RWPE2 (cell line): Measurements from ENCODE around the gene DCTN5.

Experiments
- ATAC-seq: fragments of 200-7000 bp; cut with Tn5 transposase; 3 replicates; pipeline ENCODE4 v1.9.1; 2021; ENCODE audit warnings: low read depth
- DNase-seq: peaks from one replicate; pipeline ENCODE4 v3.0.0-alpha.2; 2020; ENCODE audit warnings: low spot score
- H3K27ac ChIP-seq: fragments of 450-650 bp; 2 replicates; pipeline ENCODE4 v1.5.1; 2017; ENCODE audit warnings: mild to moderate bottlenecking; ENCODE audit not compliant: poor library complexity, severe bottlenecking
- H3K27me3 ChIP-seq: fragments of 250-450 bp; sonication (Bioruptor Pico); 2 replicates; pipeline ENCODE4 v1.5.1; 2021; ENCODE audit warnings: mild to moderate bottlenecking, moderate library complexity; ENCODE audit not compliant: insufficient read depth, poor library complexity, severe bottlenecking
- H3K36me3 ChIP-seq: fragments of 250-450 bp; sonication (Bioruptor Pico); 2 replicates; pipeline ENCODE4 v1.5.1; 2020; ENCODE audit warnings: low read depth, mild to moderate bottlenecking, moderate library complexity
- H3K4me1 ChIP-seq: fragments of 250-450 bp; sonication (Bioruptor Pico); 2 replicates; pipeline ENCODE4 v1.5.1; 2021; ENCODE audit warnings: mild to moderate bottlenecking, moderate library complexity; ENCODE audit not compliant: insufficient read depth, poor library complexity, severe bottlenecking
- H3K4me3 ChIP-seq: fragments of 250-450 bp; sonication (Bioruptor Pico); 2 replicates; pipeline ENCODE4 v1.5.1; 2021; ENCODE audit warnings: mild to moderate bottlenecking, moderate library complexity; ENCODE audit not compliant: severe bottlenecking
- H3K9me3 ChIP-seq: fragments of 250-450 bp; sonication (Bioruptor Pico); 2 replicates; pipeline ENCODE4 v1.5.1; 2021; ENCODE audit warnings: mild to moderate bottlenecking, moderate library complexity; ENCODE audit not compliant: severe bottlenecking
- TF ChIP-seq, protein P1 (sequence below): fragments of 450-650 bp; IDR thresholded peaks from one replicate; pipeline ENCODE4 v1.5.1; 2017; ENCODE audit warnings: mild to moderate bottlenecking, moderate library complexity; ENCODE audit not compliant: poor library complexity, severe bottlenecking

DCTN5 gene

DNA sequence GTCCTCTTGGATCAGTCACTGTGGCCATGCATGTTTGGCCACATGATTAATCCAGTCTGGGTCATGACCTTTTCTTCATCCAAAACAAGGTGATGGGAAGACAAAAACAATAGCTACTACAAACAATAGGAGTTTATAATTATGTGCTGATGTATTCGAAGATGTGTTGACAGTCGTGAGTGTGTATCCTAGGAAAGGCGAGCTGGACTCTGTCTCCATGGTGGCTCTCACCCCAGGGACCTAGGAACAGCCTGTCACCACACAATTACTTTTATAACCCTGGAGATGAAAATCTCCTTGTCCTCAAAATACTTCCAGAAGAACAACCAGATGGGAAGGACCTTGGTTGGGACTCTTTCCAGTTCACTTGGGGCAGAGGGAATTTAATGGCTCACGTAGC, 27.6 kb downstream of the DCTN5 start:
- TF ChIP-seq, protein P1, sequence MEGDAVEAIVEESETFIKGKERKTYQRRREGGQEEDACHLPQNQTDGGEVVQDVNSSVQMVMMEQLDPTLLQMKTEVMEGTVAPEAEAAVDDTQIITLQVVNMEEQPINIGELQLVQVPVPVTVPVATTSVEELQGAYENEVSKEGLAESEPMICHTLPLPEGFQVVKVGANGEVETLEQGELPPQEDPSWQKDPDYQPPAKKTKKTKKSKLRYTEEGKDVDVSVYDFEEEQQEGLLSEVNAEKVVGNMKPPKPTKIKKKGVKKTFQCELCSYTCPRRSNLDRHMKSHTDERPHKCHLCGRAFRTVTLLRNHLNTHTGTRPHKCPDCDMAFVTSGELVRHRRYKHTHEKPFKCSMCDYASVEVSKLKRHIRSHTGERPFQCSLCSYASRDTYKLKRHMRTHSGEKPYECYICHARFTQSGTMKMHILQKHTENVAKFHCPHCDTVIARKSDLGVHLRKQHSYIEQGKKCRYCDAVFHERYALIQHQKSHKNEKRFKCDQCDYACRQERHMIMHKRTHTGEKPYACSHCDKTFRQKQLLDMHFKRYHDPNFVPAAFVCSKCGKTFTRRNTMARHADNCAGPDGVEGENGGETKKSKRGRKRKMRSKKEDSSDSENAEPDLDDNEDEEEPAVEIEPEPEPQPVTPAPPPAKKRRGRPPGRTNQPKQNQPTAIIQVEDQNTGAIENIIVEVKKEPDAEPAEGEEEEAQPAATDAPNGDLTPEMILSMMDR, result no peak
- no peak for ATAC-seq

DNA sequence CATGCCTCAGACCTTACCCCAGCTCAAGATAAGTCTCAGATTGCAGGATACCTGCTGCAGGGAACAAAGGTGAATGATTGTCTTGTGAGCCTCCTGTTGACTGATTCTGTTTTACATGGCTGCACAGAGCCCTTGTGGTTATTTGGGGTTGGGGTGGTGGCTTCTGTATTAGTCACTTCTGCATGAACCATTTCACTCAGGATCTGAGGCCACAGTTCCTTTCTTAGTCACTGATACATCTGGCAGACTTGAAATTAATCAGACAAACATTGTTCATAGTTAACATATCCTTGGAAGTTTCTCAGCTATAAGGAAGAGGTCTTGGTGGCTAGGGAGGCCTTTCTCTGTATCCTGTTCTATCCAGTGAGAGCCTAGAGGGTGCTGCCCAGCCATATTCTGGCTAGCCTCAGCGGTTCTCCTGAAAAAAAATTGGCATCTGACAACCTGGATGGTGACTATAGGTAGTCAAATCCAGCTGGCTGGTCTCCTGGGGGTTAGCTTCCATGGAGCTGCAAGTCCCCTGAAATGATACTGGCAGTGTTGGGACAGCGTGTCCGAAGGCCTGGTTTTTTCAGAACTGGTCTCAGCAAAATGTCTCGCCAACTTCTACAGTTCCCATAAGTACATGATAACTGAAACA, 29.0 kb downstream of the DCTN5 start:
- TF ChIP-seq, protein P1, result no peak
- Histone ChIP-seq H3K27me3 (no peaks in the 10 kb centered on the region), H3K4me3 (no peak overlapping the region), H3K4me1 (no peaks in the 10 kb centered on the region), H3K36me3 (peaks cover 47% of the 10 kb centered on the region), H3K9me3 (no peaks in the 10 kb centered on the region), H3K27ac (peak overlapping the region; percentile 22)
- DNase-seq (no peak), ATAC-seq (peak; percentile 86)

More for the DNA sequence above, 27.6 kb downstream of the DCTN5 start:
- H3K4me3 ChIP-seq, result no peak overlapping the region
- H3K36me3 ChIP-seq, result peaks cover 61% of the 10 kb centered on the region
- no peaks in the 10 kb centered on the region for H3K9me3 ChIP-seq
- no peak overlapping the region for H3K27ac ChIP-seq
- no peak for DNase-seq
- no peaks in the 10 kb centered on the region for H3K27me3 ChIP-seq
- H3K4me1 ChIP-seq, result no peaks in the 10 kb centered on the region

DNA sequence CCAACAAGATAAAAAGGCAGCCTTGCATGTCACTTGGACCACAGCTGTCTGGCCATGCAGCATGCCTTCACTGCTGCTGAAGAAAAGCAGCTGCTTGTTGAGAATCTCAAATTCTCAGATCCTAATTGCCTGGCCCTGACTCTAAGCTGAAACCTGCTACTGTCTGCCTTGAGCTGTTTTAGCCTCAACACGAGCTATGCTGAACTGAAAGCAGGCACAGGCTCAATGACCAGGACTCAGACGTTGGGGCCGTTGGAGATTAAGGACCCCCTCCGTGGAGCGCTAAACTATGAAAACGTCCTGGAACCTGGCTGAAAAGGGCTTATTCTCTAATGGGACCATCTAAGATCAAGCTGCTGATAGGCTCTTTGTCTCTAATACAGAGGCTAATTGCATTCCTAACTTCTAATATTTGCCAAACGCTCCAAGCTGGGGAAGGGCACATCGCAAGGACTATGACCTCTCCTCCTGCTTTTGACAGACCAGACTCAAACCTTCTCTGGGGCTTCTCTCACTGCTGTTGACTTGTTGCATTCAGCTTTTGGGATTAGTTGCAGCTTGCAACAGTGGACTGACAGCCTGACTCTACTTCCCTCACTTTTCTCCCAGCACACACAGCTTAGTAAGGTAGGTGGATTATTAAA, 32.8 kb downstream of the DCTN5 start:
- Histone ChIP-seq H3K27ac (no peak overlapping the region), H3K9me3 (no peaks in the 10 kb centered on the region), H3K36me3 (peaks cover 18% of the 10 kb centered on the region), H3K4me3 (no peak overlapping the region), H3K27me3 (no peaks in the 10 kb centered on the region), H3K4me1 (no peaks in the 10 kb centered on the region)
- TF ChIP-seq, protein P1, result no peak
- DNase-seq (no peak), ATAC-seq (no peak)

DNA sequence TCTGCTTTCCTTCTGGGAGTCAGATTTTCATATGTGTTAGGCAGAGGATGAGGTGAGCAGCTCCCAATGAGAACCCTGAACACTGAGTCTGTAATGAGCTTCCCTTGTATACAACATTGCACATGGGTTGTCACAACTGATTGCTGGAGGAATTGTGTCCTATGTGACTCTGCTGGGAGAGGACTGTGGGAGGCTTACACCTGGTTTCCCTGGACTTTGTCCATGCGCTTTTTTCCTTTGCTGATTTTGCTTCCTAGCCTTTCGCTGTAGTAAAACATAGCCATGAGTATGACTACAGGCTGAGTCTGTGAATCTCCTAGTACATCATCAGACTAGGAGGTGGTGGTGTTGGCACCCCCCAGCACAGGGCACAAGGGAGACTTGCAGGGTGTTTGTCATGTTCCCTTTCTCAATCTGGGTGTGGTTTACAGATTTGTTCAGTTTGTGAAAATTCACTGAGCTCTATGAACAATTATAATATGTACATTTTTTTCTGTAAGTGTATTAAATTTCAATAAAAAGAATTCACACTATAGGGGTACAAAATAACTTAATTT, 35.7 kb downstream of the DCTN5 start:
- no peak for DNase-seq

More for the DNA sequence above, 35.7 kb downstream of the DCTN5 start:
- TF ChIP-seq, protein P1, result no peak
- H3K36me3 ChIP-seq, result peaks cover 31% of the 10 kb centered on the region
- peaks cover 6% of the 10 kb centered on the region for H3K4me1 ChIP-seq
- no peak for ATAC-seq
- H3K4me3 ChIP-seq, result no peak overlapping the region
- H3K27me3 ChIP-seq, result no peaks in the 10 kb centered on the region
- peak overlapping the region; percentile 68 for H3K27ac ChIP-seq
- no peaks in the 10 kb centered on the region for H3K9me3 ChIP-seq
